Erythroblast (primary cell): ENCODE results near the gene RAB20.

Experiments used
- GATA1 ChIP-seq: IDR thresholded peaks from 2 replicates; pipeline ENCODE4 v1.6.1; 2011; ENCODE audit warnings: low read depth, mild to moderate bottlenecking, control low read depth, low read length, moderate library complexity
- POLR2A ChIP-seq: IDR thresholded peaks from 2 replicates; pipeline ENCODE4 v1.6.1; 2011; ENCODE audit warnings: mild to moderate bottlenecking, low read length

DNA sequence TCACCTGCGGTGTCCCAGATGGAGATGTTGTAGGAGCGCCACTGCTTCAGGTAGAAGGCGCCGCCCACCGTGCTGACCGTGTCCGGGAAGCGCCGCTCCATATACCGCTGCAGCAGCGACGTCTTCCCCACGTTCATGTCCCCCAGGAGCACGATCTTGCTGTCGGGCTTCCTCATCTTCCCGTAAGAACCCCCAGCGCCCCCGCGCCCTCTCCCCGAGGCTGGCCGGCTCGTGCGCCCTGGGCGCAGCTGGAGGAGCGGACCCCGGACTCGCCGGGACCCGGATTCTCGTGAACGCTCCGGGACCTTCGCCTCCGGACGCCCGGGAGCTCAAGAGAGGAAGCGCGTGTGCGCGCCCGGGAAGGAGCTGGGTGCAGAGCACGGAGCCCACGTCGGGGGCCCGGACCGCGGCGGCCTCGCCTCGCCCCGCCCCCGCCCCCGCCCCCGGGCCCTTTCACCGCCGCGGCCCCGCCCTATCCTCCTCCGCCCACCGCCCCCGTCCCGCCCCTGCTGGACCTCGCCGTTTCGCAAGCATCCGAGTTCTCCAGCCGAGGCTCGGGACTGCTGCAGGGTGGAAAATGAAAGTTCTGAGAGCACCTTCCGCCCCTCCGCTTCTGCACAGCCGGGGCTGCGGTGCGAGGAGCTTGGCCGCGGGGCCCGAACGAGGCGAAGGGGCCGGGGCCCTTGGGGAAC, at the start of gene RAB20:
- TF ChIP-seq POLR2A (no peak), GATA1 (no peak)
